ENCODE results near the gene GALNT2.

Gene GALNT2

GRCh38 chr1:230316864-230317745 lies 250.1 kb downstream of the GALNT2 start:
- DNase-seq (ENCODE audit: low spot score) (no peak), FAIRE-seq (no peak)

- FAIRE-seq (no peak), DNase-seq (ENCODE audit: low spot score) (no peak)
These were observed 251.1 kb downstream of the GALNT2 start for GRCh38 chr1:230317823-230318819.

- FAIRE-seq = no peak
- DNase-seq (ENCODE audit: low spot score) = no peak
These were observed 252.1 kb downstream of the GALNT2 start for GRCh38 chr1:230319014-230319747.

- FAIRE-seq = no peak
- DNase-seq (ENCODE audit: low spot score) = no peak
These were observed 253.8 kb downstream of the GALNT2 start for GRCh38 chr1:230320804-230321203.

DNA sequence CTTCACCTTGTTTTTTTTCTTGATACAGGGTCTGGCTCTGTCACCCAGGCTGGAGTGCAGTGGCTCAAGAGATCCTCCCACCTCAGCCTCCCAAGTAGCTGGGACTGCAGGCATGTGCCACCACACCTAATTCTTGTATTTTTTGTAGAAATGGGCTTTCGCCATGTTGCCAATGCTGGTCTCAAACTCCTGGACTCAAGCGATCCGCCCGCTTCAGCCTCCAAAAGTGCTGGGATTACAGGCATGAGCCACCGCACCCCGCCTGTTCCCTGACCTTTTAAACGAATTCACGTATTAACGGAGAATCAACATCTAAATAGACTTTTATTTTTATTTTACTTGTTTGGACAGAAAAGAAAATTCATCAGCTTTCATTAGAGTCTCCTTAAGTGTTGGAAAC lies 254.3 kb downstream of the GALNT2 start:
- FAIRE-seq = no peak
- no peak for DNase-seq (ENCODE audit: low spot score)

DNA sequence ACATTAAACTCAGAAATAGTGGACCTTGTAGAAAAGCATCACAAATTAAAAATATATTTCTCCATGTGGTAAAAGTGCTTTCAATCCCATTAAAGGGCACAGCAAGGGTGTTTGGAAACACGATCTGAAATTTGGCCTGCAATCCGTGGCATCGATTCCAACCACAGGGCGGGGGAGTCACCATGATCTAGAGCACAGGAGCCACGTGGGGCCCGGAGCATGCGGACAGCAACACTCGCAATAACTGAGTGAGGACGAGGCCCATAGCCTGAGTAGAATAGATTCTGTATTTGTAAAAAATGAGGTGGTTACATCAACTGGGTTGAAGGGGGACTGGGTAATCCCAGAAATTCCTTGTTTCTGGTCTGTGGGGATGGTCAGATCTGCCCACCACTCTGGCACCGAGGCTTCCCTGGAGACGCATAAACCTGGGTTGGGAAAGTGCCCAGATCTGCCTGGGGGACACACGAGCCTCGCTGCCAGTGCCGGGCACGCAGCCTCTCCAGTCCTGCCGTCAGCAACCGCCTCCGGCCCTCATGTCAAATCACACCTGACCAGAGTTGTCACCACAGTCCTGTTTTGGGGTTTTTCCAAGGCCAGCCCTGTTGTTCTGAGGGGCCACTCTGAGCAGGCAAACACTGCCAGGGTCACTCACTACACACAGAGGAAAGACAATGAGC lies 254.8 kb downstream of the GALNT2 start:
- no peak for FAIRE-seq
- no peak for DNase-seq (ENCODE audit: low spot score)

- no peak for DNase-seq (ENCODE audit: low spot score)
- no peak for FAIRE-seq
These were observed 255.4 kb downstream of the GALNT2 start for GRCh38 chr1:230322421-230322756.

DNA sequence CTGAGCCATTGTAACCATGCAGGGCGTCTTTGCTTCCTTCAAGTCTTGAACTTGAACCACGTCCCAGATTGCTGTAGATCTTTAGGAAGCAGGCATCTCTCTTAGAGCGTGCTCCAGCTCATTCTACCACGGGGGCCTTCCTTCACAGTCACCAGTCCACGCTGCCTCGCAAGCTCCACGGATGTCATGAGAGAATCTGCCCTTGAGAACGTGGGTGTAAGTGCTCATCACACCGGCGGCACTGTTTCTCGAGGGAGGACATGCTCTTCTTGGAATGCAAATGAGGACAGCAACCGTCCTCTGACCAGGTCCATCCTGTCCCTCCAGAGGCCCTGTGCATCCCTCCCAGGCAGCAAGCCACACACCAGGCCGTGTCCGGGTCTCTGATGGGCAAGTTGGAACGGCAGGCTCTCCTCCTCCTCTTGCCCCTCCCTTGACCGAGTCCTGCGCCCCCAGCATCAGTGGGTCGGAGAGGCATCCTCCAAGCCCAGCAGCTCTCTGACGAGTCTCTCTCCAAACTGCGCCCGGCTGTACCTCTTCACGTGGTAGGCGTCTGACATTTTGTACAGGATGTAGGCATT lies 256.0 kb downstream of the GALNT2 start:
- DNase-seq (ENCODE audit: low spot score) (no peak), FAIRE-seq (no peak)

- no peak for DNase-seq (ENCODE audit: low spot score)
- FAIRE-seq = no peak
These were observed 256.6 kb downstream of the GALNT2 start for GRCh38 chr1:230323686-230324085.

DNA sequence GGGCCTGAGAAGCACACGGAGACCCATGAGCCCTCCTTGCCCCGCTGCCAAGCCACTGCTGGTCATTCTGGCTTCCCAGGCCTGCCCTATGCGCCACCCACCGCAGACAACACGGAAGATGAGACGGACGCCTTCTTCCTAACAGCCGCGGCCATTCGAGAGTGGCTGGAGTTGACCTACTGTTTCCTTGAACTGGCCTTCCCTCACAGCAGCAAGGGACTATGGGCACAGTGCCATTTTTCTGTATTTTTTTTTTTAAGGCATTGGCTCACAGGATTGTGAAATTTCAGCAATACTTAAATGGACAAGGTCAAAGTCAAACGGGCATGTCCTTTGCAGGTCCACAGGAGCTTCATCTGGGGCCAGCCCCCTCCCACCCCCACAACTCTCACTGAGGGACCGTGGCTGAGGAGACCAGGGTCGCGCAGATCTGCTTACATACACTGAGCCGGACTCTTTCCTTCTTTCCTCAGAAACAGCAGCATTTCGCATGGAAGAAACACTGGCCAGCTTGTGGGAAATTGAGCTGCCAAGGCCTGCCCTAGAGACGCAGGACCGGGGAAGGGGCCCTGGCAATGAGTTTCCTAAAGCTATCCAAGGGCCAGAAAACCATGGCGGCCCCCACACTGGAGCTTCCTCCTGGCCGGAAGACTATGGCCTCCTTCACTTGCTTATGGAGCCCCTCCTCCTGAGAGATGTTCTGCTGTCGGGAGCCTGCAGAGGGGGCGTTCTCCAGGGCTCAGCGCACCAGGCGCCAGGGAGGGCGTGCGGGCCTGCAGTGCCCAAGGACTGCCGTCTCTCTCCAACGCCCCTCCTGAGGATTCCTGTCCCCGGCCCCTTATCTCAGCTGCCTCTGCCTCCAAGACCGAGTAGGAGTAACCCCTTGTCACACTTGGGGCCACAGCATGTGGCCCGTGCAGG lies 260.2 kb downstream of the GALNT2 start:
- DNase-seq (ENCODE audit: low spot score) = no peak
- no peak for FAIRE-seq

- FAIRE-seq = no peak
- peak; percentile 39 for DNase-seq (ENCODE audit: low spot score)
These were observed 260.9 kb downstream of the GALNT2 start for GRCh38 chr1:230327892-230328284.

DNA sequence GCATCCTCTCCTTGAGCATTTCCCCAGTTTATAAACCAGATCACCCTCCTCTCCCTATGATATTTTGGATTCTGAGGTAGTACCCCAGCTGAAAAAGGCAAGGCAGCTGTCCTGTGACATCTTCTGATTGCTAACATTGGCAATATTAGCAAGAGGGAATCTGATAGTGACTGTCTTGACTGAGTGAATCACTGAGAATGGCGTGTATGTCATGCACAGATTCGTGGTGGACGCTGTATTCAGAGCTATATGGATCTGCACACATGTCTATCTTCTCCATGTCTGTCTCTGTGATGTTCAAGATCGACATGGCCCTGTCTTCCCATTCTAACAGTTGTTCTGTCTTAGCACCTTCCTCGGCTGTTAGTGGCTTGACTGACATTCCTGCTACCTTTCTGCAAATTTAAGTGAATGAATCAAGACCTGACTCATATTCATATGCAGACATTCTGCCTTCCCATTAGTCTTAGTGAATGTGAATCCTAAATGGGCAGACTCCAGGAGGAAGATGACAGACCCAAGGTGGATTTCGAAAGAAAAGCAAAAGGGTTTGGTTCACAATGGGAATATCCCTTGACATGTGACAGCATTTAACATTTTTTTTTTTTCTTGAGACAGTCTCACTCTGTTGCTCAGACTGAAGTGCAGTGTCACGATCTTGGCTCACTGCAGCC lies 261.4 kb downstream of the GALNT2 start:
- FAIRE-seq = peak; percentile 78
- DNase-seq (ENCODE audit: low spot score) = peak; percentile 72

DNA sequence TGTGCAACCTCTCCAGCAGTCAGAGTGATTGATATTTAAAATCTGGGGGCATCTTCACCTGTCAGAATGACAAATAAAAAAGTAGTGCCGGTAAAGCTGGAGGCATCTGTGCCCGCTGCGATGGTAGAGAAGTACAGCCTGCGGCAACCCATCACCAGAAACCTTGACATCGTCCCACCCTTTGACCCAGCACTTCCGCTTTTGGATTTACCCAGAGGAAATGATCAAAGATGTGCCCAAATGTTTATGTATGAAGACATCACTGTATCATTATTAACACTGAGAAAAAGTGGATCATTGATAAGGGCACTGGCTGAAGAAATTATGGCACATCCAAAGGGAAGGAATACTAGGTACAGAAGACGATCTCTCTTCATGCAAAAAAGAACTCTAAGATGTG lies 263.1 kb downstream of the GALNT2 start:
- DNase-seq (ENCODE audit: low spot score) (no peak), FAIRE-seq (no peak)
